ENCODE measurements around the gene TMEM198.

GRCh38 chr2:219567791-219568361 is 24.0 kb downstream of the TMEM198 start:
- TF ChIP-seq, protein P1, sequence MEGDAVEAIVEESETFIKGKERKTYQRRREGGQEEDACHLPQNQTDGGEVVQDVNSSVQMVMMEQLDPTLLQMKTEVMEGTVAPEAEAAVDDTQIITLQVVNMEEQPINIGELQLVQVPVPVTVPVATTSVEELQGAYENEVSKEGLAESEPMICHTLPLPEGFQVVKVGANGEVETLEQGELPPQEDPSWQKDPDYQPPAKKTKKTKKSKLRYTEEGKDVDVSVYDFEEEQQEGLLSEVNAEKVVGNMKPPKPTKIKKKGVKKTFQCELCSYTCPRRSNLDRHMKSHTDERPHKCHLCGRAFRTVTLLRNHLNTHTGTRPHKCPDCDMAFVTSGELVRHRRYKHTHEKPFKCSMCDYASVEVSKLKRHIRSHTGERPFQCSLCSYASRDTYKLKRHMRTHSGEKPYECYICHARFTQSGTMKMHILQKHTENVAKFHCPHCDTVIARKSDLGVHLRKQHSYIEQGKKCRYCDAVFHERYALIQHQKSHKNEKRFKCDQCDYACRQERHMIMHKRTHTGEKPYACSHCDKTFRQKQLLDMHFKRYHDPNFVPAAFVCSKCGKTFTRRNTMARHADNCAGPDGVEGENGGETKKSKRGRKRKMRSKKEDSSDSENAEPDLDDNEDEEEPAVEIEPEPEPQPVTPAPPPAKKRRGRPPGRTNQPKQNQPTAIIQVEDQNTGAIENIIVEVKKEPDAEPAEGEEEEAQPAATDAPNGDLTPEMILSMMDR (IDR thresholded peaks at IDR 0.05) = no peak
- TF ChIP-seq POLR2A (IDR thresholded peaks at IDR 0.05) (no peak), POLR2AphosphoS5 (IDR thresholded peaks at IDR 0.05) (no peak), EP300 (IDR thresholded peaks at IDR 0.05) (no peak)
